Amygdala (tissue), 56 donors: ENCODE results near the gene SUPT16H.
"Not testable (repeated sequence)": the region's sequence is repeated elsewhere in the genome, so short reads cannot be mapped to it uniquely, and the experiment has no call there.

Experiments used
- DNase-seq, 56 donors: peaks; one replicate each; lab custom pipeline; 2025; lab: John Stamatoyannopoulos, UW

SUPT16H gene

GRCh38 chr14:21383848-21384493, at the start of gene SUPT16H:
Gene SUPT16H, minus strand, starts transcription at chr14:21384019. Its CDS starts 92 bp downstream, at chr14:21383927.
- peak; percentile 36 to 96 (median 86) for DNase-seq

DNA sequence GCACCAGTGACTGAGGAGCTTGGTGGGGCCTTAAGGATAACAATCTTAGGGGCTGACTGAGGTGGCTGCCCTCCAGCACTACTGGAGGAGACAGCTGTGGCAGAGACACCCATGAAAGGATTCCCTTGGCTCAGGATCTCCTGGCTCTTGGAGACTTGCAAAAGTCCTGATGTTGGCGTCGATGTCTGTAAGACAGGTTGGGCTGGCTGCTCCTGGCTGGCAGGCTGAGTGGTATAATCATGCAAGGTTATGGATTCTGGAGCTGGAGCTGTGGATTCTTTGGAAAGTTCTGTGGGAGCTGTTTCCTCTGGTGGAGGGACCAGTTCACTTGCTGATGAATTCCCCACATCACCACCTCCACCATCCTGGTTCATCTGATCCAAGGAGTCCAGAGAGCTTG, 47.3 kb upstream of the SUPT16H start:
- DNase-seq: no peak

GRCh38 chr14:21428930-21429329, 45.1 kb upstream of the SUPT16H start:
- DNase-seq: peak in 2 of 56 donors; percentile 2 to 11

- no peak for DNase-seq
Observed at GRCh38 chr14:21426692-21427091, 42.9 kb upstream of the SUPT16H start.

DNA sequence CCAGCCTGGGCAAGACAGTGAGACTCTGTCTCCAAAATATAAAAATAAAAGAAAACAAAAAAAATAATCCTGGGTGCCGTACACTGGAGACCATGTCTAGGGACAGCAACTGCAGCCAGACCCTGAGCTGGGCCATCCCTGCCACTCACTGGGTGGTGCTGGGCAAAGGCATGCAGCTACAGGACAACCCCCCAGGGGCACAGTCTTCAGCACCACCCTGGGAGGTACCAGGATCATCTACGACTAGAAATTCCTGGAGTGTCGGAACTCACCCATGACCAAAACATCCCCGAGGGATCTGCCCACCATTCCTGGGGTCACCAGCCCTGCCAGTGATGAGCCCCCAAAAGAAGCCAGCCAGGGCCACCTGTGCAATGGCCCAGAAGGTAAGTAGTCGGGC, 35.7 kb upstream of the SUPT16H start:
- DNase-seq: no peak

- no peak for DNase-seq
Observed at GRCh38 chr14:21415329-21415728, 31.5 kb upstream of the SUPT16H start.

DNA sequence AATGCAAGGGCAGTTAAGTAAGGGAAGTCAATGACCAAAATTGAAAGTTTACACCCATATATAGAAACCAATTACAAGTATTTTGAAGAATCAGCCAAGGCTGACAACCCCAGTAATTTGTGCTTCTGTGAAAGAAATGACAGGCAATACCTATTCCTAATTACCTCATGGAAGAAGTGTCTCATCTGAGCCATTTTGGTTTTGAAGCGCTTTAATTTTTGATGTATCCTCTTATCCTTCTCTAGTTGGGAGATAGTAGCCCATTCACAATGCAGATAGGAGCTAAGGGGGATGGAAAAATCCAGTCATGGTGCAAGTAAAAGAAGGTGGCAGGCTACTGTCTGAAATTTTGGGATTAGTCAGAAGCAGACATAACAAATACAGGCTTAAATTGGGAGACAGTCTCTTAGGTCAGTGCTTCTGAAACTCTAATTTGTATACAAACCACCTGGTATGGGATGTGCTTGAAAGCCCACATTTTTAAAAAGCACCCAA, 30.4 kb upstream of the SUPT16H start:
- no peak for DNase-seq

- DNase-seq: no peak
Observed at GRCh38 chr14:21408147-21408546, 24.3 kb upstream of the SUPT16H start.

GRCh38 chr14:21406213-21406612, 22.4 kb upstream of the SUPT16H start:
- DNase-seq: no peak

- DNase-seq: no peak
Observed at GRCh38 chr14:21405097-21405496, 21.3 kb upstream of the SUPT16H start.

DNA sequence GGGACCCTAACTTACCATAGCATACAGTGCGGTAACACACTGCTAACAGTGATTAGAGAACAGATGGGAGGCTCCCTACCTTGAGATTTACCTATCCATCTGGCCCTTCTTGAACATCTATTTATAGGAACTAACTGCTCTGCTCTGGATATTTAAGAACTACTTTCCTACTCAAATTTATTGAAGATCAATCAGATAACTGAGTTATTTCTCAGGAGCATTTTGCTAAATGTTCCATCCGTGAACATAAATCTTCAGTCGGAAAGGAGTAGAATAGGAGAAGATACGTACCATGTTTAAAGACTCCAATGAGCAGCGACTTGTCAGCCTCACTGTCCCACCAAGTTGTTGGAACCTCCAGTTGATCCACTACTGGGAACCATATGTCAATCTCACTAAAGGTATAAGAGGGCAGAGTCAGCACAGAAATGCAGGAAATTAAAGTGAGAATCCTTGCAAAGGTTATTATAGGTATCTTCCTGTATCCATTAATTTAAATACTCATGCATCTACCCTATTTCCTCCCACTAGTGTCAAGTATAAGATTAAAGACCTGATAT, 15.6 kb upstream of the SUPT16H start:
- DNase-seq: no peak

DNA sequence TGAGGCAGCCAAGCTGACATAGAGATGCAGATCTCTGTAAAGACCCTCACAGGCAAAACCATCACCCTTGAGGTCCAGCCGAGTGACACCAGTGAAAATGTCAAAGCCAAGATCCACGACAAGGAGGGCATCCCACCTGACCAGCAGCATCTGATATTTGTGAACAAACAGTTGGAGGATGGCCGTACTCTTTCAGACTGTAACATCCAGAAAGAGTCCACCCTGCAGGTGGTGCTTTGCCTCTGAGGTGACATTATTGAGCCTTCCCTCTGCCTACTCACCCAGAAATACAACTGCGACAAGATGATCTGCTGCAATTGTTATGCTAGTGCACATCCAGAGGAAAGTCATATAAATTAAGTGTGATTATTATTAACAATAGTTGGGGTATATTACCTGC, 15.1 kb upstream of the SUPT16H start:
- DNase-seq: no peak

- DNase-seq: no peak
Observed at GRCh38 chr14:21395450-21395849, 11.6 kb upstream of the SUPT16H start.

- peak in 2 of 56 donors; percentile 2 for DNase-seq
Observed at GRCh38 chr14:21385188-21385904, 1.5 kb upstream of the SUPT16H start.

DNA sequence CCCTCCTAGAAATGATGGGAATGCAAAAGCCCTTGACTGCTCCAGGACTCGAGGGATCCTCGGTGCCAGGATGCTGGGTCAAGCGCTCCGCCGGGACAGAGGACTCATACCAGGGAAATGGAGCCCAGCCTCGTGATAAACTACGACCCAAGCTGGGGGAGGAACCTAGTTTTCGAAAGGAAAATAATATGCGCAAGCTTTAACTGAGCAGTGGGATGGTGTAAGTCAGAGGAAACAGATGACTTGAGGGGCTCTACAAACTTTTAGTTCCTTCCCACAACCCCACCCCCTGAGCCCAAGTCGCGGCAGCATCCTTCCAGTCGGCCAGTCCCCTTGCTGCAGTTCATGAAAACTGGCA, 654 bp upstream of the SUPT16H start:
- DNase-seq: no peak

DNA sequence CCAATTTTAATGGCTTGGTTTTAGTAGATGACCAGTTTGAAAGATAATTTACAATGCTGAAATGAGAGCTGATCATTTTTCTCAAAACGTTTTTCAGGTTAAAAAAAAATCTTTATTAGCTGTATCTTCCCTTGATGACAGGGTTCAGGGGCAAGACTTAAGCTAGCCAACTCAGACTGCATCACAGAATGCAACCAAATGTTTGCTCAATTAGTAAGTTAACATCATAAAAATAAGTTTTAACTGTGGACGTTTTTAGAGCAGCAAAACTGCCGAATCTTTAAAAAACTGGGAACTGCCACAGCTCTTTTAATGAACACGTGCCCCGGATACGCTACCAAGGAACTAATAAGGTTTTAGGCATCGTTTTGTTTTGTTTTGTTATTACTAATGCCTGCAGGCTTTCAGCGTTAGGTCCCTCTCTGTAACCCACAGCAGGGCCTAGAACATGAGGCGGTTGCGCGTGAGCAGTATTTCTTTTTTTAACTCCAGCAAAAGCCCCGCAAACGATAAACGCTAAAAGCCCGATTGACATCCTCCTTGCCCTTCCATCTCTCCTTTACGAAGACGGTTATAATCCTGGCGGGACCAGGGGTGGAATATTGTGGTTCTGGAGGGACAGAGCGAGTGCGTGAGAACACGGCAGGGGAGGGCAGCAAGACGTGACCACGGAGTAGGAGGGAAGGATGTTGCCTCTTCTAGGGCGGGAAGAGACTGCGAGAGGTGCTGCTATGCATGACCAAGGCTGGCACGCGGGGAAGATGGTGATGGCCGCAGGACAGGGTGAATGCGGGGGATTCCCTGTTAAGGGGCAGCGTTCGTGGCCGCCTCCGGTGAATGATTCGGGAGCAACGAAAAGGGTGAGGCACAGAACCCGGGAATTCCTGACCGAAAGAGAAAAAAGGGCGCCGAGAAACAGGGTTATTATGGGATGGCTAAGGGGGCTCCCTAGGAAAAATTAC, 652 bp downstream of the SUPT16H start:
- DNase-seq: peak in 22 of 56 donors; percentile 6 to 52 (median 30)

DNA sequence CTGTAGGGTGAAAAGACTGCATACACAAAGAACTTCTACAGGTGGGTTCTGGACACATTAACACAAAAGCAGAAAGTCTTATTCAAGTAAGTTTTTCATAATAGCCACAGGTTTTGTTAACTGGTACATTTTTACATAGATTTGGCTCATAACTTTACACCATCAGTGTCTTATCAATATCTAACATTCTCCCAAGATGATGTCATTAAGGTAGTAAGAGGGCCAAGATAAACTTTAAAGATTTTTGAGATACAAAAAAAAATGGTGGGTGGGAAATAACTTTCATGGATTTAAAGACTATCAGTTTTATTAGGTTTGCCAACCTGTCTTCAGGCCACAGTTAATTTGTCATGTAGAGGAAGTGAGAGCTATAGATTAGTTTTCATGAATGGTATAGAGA, 1.7 kb downstream of the SUPT16H start:
- DNase-seq: no peak

DNA sequence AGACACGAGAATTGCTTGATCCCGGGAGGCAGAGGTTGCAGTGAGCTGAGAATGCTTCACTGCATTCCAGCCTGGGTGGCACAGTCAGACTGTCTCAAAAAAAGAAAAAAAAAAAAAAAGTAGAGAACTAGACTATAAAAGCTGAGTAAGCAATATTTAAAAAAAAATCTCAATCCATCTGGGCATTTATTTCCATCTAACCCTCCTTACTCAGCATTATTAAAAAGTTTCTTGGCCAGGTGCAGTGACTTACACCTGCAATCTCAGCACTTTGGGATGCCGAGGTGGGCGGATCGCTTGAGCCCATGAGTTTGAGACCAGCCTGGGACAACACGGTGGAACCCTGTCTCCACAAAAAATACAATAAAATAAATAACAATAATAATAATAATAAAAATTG, 4.5 kb downstream of the SUPT16H start:
- DNase-seq: no peak

- no peak for DNase-seq
Observed at GRCh38 chr14:21373980-21374379, 9.8 kb downstream of the SUPT16H start.

DNA sequence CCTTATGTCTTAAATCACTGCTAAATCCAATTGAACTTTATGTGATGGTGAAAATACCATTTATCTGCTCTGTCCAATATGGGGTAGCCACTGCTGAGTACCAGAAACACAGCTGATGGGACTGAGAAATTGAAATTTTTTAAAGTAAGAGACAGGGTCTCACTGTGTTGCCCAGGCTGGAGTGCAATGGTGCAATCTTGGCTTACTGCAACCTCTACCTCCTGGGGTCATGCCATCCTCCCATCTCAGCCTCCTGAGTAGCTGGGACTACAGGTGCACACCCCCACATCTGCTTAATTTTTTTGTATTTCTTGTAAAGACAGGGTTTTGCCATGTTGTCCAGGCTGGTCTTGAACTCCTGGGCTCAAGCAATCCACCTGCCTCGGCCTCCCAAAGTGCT, 11.0 kb downstream of the SUPT16H start:
- DNase-seq: not testable (repeated sequence)
